PFSK-1 (cell line): ENCODE measurements around the gene FOXJ3.

ENCODE experiments used
- FOXP2 ChIP-seq: optimal IDR thresholded peaks from 2 replicates; pipeline ENCODE3; 2011; ENCODE audit warnings: borderline replicate concordance, control low read depth, inconsistent platforms; ENCODE audit not compliant: insufficient read depth; ENCODE audit errors: extremely low read length, extremely low read depth
- POLR2AphosphoS5 ChIP-seq: IDR thresholded peaks from 2 replicates; pipeline ENCODE4 v1.6.1; 2012; ENCODE audit warnings: low read depth, mild to moderate bottlenecking, control low read depth, low read length, moderate library complexity
- SIN3A ChIP-seq: IDR thresholded peaks from 2 replicates; pipeline ENCODE4 v1.6.1; 2012; ENCODE audit warnings: mild to moderate bottlenecking, low read length, moderate library complexity, borderline replicate concordance; ENCODE audit not compliant: insufficient read depth
- TAF1 ChIP-seq: IDR thresholded peaks from 2 replicates; pipeline ENCODE4 v1.6.1; 2012; ENCODE audit warnings: low read length, control low read depth, borderline replicate concordance; ENCODE audit not compliant: insufficient read depth
- TF ChIP-seq, protein P1 (sequence below), 2 experiments: IDR thresholded peaks; 2 replicates each; pipeline versions ENCODE4 v1.6.1 to v1.8.0; 2011 to 2012; ENCODE audit warnings: low read depth in 2 of 2, low read length in 2 of 2, control low read depth in 1 of 2, inconsistent platforms in 1 of 2, mild to moderate bottlenecking in 1 of 2, moderate library complexity in 1 of 2; ENCODE audit not compliant: insufficient read depth in 1 of 2

DNA sequence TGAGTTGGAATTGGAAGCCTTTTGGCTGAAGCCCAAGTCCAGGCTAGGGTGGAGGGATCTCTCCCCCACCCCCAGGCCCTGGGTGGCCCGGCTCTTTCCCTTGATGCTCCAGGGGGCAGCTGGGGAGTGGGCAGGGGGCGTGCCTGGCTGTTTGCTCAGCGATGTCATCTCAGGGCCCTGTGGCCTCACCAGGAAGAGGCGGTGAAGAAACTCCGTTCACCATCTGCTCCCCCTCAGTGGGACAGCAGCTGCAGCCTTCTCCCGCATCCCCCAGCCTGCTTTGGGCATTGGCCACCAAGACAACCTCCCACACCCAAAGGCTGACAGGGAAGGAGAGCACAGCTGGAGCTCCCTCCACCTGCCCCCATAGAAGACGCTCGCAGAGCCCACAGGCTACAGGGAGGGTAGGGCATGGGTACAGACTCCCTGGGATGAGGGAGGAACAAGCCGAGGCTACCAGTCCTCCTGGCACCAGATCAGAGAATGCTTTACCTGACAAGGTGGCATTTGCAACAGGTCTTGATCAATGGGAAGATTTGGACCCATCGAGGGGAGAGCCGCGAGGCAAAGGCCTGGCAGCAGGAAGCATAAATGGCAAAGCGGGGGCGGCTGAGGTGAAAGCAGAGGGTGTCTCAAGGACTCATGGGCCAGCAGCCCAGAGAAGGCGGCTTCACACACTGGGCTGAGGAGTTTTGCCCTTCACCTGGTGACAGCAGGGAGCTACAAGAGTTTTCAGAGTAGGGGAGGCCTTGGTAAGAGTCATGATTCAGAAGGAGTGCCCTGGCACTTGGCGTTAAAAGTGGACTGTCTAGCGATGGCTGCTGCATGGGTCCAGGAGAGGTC is 164.0 kb downstream of the FOXJ3 start:
- TF ChIP-seq TAF1 (no peak), POLR2AphosphoS5 (no peak), SIN3A (no peak), FOXP2 (no peak)
- TF ChIP-seq, protein P1, sequence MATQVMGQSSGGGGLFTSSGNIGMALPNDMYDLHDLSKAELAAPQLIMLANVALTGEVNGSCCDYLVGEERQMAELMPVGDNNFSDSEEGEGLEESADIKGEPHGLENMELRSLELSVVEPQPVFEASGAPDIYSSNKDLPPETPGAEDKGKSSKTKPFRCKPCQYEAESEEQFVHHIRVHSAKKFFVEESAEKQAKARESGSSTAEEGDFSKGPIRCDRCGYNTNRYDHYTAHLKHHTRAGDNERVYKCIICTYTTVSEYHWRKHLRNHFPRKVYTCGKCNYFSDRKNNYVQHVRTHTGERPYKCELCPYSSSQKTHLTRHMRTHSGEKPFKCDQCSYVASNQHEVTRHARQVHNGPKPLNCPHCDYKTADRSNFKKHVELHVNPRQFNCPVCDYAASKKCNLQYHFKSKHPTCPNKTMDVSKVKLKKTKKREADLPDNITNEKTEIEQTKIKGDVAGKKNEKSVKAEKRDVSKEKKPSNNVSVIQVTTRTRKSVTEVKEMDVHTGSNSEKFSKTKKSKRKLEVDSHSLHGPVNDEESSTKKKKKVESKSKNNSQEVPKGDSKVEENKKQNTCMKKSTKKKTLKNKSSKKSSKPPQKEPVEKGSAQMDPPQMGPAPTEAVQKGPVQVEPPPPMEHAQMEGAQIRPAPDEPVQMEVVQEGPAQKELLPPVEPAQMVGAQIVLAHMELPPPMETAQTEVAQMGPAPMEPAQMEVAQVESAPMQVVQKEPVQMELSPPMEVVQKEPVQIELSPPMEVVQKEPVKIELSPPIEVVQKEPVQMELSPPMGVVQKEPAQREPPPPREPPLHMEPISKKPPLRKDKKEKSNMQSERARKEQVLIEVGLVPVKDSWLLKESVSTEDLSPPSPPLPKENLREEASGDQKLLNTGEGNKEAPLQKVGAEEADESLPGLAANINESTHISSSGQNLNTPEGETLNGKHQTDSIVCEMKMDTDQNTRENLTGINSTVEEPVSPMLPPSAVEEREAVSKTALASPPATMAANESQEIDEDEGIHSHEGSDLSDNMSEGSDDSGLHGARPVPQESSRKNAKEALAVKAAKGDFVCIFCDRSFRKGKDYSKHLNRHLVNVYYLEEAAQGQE (IDR thresholded peaks at IDR 0.05; ENCODE audit: insufficient read depth in 1 of 2, low read depth in 2 of 2, low read length in 2 of 2) = no peak
